DMS114 treated with DMSO at 0.1 percent for 48 hours (cell line): Measurements from ENCODE around the gene MCOLN3.
A peak's percentile ranks its signal among the peaks of the same experiment; 100 is the strongest.

Experiments used
- DNase-seq: peaks from one replicate; lab custom pipeline; 2025; ENCODE audit not compliant: unreplicated experiment; lab: John Stamatoyannopoulos, UW

The MCOLN3 gene, protein sequence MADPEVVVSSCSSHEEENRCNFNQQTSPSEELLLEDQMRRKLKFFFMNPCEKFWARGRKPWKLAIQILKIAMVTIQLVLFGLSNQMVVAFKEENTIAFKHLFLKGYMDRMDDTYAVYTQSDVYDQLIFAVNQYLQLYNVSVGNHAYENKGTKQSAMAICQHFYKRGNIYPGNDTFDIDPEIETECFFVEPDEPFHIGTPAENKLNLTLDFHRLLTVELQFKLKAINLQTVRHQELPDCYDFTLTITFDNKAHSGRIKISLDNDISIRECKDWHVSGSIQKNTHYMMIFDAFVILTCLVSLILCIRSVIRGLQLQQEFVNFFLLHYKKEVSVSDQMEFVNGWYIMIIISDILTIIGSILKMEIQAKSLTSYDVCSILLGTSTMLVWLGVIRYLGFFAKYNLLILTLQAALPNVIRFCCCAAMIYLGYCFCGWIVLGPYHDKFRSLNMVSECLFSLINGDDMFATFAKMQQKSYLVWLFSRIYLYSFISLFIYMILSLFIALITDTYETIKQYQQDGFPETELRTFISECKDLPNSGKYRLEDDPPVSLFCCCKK

DNA sequence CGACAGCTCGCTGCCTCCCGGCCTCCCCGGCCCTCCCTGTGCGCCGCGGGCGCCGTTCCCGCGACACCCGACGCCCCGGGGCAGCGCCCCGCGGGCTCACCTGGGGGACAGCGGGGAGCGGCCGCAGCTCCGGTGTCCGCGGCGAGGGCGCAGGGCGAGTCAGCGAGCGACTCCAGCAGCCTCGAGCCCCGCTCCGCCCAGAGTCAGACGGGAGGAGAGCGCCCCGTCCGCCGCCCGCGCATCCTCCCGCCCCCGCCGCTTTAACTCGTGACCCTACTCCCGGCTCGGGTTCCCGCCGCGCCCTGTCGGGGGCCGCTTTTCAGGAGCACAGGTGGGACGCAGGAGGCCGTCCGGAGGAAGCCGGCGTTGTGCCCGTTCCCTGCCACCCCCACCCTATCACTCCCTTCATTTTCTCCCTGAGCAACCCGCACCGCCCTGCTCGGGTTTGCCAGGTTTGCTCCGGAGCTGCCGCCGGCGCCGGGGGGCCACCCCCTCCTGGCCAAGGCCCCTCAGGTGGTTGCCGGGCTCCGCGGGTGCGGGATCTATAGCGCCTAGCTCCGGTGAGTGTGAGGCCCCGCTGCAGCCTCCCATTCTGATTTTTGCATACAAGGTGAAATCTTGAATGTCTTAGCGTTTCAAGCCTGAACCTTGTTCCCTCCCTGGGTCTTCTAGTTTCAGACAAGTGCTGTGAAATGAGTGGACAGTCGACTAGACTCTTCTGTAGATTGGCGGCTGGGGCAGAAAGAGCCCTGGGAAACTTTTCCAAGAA lies at the start of gene MCOLN3:
Gene MCOLN3 (minus strand): TSS at position 205 of the 769 bp plus-strand sequence. CDS start 3,140 bp downstream, outside the sequence.
- no peak for DNase-seq

DNA sequence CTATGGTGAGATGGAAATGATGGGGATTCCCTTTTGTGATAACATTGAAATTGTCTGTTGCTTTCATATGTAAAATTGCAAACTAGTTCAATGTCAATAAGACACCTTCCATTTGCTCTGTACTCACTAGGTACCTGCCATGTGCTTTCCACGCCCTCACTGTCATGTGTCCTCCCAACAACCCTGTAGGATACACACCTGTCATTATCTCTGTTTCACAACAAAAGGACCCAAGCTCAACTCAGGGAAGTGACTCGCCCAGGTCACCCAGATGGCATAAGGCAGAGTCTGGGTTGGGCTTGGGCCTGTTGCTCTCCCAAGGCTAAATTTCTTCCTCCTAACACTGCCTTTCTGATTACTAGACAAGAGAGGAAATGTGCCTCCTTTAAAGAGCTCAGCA lies 45.3 kb upstream of the MCOLN3 start:
- no peak for DNase-seq

DNA sequence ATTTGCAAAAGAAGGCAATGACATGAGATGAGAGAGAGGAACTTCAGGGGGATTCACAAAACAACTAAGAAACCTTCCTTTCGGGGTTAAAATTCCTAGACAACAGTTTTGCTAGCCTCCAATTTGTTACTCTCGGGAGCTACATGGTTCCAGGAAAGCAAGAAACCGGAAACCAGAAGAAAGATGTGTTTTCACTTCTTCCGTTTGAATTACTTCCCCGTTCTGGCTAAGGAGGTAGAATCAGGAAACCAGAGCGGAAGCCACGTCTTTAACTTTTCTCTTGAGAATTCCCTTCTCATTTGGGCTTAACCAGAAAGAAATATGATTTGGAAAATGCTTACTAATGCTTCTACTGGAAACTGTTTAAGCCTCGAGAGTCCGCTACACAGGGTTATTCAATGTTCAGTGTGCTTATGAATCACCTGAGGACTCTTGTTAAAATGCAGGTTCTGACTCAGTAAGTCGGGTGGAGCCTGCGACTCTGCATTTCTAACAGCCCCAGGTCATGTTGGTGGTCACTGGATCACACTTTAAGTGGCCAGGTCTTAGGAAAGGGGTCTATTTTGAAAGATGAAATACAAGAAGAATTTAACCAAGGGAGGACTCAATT lies 43.5 kb upstream of the MCOLN3 start:
- DNase-seq: no peak

DNA sequence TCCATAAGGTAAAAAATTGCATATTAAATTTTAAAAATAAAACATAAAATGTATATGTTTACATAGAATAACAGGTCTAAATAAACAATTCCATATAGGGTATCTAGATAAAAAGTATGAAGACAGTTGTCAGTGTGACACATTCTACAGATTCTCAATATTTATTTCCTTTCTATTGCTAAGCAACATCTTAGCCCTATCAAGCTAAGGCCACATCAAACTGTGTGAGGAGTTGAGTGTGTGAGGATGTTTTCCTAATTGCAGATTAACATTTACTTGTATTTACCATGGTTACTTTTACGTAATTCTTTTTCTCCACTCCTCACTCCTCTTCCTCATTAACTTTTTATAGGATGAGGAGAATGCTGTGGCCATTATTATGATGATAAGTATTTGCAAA lies 41.9 kb upstream of the MCOLN3 start:
- no peak for DNase-seq

DNA sequence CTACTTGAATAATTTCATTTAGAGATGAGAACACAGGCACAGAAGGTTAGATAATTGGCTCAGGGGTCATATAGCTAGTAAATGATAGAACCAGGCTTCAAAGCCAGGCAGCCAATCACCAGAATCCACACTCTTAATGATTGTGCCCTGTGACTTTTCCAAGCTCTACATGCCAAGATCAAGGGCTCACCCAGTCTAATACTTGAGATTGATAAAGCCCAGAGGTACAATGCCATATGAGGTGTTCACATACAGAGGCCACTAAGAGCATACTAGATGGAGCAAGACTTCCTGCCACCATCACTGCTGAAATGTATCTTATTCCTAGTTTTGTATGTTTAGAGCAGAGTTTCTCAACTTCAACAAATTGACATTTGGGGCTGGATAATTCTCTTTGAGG lies 40.9 kb upstream of the MCOLN3 start:
- DNase-seq: no peak

DNA sequence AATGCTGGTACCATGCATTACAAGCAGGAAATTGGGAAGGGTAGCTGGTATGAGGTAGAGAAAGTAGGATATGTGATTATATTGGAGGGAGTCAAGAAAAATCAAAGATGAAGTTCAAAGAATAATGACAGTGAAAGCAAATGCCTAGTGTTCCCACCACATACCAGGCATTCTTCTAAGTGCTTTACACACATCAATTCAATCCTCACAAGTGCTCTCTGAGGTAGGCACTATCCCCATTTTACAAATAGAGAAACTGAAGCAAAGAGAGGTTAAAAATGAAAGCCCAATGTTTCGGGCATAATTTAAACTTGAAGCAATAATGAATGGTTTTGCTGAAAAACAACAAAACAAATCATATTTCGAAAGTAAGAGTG lies 40.1 kb upstream of the MCOLN3 start:
- DNase-seq: no peak

DNA sequence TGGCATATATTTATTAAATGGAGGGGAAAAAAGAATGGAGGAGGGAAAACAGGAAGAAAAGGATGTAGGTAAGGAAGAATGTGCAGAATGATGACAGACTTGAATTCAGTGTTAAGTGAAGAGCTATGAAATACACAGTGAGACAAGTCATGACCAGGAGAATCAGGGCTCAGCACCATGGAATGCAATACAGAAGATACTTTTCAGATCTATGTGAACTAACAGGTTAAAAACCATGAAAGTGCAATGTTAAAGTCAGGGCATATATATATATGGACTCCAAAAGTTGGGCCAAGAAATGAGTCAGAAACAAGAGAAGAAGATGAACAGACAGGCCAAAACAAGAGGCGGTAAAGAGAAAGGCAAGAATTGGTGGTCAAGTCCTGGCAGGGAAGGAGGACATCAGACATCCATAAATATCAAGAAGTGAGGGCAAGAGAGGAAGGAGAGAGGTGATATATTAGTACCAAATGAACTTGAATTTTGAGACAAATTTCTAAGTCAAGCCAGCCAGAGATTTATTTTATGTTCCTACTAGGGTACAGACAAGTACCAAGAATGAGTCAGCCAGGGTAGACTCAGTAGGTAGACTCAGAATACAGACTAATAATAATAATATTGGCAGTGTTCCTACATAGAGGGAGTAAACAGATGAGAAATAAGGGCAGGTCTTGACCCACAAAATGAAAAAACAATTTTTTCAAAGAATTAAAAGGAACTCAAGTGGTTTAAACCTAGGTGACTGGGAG lies 39.5 kb upstream of the MCOLN3 start:
- DNase-seq: no peak

DNA sequence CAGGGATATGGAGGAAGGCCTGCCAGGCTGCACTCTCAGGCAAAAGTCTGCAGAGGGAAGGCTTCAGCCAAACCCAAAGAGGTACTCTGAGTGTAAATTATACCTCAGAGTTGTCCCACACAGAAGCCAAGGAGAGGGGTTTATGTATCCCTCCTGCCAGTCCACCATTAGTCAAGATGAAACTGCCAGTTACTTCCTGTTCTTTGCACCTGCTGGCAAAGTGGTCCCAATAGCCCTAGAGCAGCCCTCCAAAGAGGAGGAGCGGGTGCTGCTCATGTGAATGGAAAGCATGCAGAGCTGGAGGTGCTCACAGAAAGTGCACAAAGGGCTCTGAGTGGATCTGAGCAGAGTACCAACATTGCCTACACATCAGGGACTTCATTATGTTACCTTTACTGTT lies 37.1 kb upstream of the MCOLN3 start:
- DNase-seq: no peak

DNA sequence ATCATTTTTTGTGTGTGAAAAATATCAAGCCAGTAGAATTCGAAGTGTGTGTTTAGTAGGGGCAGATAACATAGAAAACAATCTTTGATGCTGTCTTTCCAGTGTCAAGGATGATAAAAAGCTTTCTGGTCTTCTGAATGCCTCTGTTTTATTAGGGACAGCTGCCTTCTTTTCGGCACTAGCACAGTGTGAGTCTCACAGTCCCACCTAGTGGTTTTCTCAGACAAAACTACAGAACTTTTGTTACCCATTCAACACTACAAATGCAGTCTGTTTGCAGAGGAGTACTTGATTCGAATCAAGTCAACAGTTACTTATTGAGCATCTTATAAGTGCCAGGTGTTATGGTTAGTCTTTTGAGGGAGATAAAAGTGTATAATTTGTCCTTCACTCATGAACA lies 30.6 kb upstream of the MCOLN3 start:
- DNase-seq: no peak

DNA sequence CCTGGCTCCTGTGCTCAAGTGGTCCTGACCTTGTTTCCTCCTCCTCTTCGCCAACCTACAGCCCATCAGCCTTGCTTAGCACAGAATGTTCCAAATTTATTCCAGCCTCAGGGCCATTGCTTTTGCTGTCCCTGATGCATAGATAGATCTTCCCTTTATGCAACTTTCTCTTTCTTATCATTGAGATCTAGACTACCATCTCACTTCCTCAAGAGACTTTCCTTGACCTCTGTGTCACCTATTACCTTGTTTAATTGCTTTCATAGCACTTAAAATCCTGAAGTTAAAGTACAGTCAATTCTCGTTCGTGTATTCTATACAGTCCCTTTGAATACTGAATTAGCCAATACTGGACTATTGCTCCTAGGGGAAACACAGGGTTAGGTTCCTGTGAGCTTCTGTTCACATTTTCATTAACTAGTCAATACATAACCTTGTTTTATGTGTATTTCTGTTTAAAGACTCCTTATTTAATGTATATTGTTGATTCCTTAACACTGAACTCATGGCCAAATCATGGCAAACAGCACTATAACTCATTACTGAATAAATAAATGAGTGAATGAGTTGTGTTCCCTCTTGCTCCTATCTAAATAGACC lies 26.2 kb upstream of the MCOLN3 start:
- no peak for DNase-seq

DNA sequence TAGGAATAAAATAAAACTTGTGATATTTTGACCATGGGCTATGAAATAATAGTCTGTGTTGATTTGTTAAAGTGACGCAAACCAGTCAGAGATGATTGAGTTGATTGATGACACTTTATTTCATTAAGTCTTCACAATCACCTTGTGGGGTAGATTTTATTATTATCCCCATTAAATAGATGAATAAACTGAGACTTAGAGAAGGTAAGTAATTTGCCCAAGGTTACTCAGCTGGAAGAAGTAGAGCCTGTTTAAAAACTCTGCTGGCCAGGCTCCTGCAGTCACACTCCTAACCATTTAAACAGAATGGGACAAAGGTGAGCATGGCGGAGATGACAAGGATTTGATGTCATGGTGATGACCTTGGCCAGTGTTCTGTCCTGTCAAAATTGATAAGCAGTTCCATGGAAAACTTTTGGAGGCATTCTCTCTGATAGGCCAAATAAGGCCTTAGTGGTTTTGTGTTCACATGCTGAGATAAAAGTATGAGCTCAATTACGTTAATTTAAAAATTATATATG lies 22.7 kb upstream of the MCOLN3 start:
- no peak for DNase-seq

DNA sequence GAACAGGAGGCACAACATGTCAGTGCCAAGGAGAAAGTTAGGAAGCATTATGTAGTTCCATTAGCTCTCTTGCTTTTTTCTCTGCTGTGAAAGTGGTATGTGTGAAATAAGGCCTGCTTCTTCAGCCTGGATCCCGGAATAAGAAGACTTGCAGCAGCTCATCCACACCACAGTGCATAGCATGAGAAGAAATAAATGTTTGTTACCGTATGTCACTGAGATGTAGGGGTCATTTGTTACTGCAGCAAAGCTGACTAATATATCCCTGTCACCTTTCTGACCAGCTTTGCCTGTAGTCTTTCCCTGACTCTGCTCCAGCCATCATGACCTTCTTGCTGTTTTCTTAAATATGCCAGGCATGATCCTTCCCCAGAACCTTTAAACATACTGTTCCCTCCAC lies 20.5 kb upstream of the MCOLN3 start:
- DNase-seq: no peak

DNA sequence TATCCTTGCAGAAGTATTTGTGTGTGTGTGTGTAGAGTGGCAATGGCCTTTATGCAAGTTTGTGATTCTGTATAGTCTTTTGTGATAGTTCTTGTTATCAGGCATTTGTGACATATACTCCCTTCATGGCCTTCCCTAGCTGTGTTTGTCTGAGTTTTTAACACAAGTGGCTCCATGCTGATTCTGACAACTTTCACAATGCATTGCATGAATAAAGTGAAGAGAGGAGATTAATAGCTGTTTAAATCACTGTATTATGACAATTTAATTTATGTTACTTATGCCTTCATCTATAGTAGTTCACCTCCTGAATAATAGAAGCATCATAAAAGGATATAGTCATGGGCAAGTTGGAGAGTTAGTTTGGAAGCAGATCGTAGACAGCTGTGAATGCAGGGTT lies 17.2 kb upstream of the MCOLN3 start:
- no peak for DNase-seq

DNA sequence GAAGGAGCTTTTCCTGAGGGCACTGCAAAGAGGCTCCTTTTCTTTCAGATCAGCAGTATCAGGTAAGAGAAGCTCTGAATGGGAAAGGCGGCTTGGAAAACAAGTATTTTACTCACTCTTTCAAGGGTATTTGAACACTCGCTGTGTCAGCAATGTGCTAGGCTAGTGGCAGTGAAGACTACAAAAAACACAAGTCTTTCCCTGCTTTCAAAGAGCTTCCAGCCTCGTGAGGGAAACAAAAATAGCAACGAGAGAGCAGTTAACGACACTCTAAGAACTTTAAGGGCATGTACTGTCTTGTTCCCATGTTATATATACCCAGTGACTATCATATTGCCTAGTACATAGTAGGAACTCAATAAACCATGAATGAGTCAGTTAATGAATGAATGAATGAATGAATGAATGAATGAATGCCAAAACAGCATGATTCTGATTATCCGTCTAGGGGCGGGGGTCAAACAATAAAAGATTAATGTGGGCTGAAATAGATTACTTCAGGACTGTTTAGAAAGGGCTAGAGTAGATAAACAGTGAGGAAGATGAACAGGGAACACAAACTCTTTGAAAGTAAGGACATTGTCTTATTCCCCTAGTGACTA lies 14.2 kb upstream of the MCOLN3 start:
- DNase-seq: no peak

DNA sequence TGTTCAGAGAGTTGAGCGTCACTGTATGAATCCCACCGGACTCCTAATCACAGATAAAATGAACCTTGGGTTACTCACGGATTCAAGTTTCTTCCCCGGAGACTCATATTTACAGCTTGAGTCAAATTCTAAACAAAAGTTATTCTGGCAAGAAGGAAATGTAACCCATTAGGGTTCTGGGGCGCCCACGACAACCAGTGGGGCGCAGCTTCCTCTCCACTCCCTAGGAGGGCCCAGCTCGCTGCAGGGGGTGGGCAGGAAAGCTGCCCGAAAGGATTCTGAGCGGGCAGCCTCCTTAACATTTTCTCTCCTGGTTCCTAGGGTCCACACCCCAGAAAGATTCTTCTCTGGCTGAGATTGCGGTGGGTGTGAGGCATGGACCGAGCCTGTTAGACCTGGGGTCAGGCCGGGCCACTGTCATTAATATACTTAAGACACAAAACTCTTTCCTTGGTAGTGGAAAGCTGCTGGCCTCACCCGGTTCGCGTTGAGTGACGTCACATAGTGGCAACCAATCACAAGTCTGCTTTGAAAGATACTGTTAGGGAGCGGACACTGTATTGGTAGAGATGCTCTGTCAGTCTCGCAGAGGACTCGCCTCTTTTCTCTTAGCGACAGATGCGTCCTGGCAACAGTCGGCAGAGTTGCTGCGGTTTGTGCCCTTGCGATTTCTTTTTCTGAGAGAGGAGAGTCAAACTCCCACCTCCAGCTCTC lies 13.6 kb upstream of the MCOLN3 start:
- peak; percentile 97 for DNase-seq

DNA sequence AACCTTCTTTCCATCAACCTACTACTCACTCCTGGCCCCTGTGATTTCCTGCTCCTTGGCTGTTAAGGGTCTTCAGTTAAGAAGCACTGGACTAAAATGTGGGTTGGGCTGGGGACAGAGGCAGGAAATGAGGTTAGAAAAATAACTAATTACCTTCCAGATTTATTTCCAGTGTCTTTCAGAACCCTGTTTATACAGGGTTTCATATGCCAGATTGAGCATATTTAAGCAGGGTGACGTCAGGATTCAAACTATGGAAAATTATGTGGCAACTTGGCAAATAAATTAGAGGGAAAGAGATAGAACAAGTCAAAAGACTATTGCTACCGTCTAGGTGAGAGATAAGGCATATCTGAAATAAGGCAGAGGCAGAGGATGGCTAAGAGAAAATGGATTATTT lies 11.7 kb upstream of the MCOLN3 start:
- no peak for DNase-seq

DNA sequence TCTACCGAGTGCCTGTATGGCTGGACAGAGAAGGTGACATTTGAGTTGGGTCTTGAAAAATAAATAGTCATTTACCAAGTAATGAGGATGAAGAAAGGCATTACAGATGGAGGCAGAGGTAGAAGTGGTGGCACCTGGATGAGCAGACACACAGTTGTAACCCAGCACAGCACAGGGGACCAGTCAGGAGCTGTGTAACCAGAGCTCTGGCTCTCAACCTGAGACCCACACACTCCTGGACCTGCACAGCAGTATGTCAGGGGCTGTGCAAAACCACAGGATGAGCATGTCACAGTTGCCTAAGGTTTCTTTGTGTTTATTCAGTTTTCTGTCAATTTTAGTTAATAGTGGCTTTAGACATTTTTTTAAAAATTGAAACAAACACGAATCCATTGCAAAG lies 11.3 kb upstream of the MCOLN3 start:
- DNase-seq: no peak

DNA sequence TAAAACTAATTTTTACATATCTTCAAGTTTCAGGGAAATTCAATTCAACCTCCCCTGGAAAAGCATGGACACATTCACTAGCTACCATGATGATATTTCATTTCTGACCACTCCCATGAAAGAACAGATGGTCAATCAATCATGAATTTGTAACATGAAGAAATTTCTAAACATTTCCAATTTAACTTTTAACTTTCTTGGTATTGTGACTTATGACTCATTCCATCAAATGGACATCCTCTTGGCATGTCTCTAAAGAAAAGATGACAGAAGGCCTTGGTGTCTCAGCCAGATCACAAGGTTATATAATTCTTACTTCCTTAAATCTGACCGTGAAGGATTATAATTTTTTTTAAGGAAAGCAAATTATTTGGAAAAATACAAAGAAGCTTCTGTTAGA lies 10.5 kb upstream of the MCOLN3 start:
- DNase-seq: no peak

DNA sequence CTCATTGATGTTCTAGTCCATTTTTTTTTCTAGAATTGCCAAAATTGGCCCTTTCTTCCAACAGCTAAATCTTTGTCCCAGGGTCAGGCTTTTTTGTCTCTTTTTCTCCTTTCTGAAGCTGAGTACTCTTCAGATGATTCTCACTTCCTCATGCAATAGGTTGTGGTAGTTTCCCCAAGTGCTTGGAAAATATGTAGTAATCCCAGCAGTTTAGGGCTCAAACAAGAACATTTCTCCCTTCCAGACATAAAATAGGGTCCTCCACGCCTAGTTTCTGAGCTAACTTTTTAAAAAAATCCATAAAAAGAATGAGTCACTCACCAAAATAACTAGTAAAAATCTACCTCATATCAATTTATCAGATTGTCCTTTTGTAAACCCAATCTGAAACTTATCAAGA lies 10.0 kb upstream of the MCOLN3 start:
- DNase-seq: no peak
